Skeletal muscle tissue (tissue), 4 donors: ENCODE measurements around the gene CRY1. TPM values are rescaled to one million over a fixed set of nuclear protein-coding genes. Genes with fewer than 3 reads are reported as not detected.

Source experiments
- H3K27ac ChIP-seq: one replicate; pipeline ENCODE4 v1.7.0; 2013; ENCODE audit warnings: mild to moderate bottlenecking, low read depth, low read length, inconsistent platforms
- H3K27me3 ChIP-seq, 3 donors: one replicate each; pipeline ENCODE4 v1.7.0; 2013; ENCODE audit warnings: low read length in 3 of 3; ENCODE audit not compliant: control insufficient read depth in 3 of 3, insufficient read depth in 3 of 3
- H3K36me3 ChIP-seq, 3 donors: one replicate each; pipeline ENCODE4 v1.7.0; 2013; ENCODE audit warnings: low read length in 3 of 3; ENCODE audit not compliant: control insufficient read depth in 3 of 3, insufficient read depth in 3 of 3
- H3K4me1 ChIP-seq, 3 donors: one replicate each; pipeline ENCODE4 v1.7.0; 2013; ENCODE audit warnings: low read length in 3 of 3, mild to moderate bottlenecking in 3 of 3; ENCODE audit not compliant: control insufficient read depth in 3 of 3, insufficient read depth in 3 of 3
- H3K4me3 ChIP-seq, 3 donors: one replicate each; pipeline ENCODE4 v1.7.0; 2013; ENCODE audit warnings: low read length in 3 of 3
- H3K9ac ChIP-seq, 3 donors: one replicate each; pipeline ENCODE4 v1.7.0; 2013; ENCODE audit warnings: low read length in 3 of 3, mild to moderate bottlenecking in 3 of 3, moderate library complexity in 2 of 3, low read depth in 1 of 3
- H3K9me3 ChIP-seq, 3 donors: one replicate each; pipeline ENCODE4 v1.7.0; 2013; ENCODE audit warnings: low read length in 3 of 3; ENCODE audit not compliant: control insufficient read depth in 3 of 3
- total RNA-seq: library from RNA; depleted of rRNA; stranded (reverse); fragments of >200 nt; gene quantifications from one replicate; pipeline ENCODE4 v1.2.3, GENCODE V29; 2014
- donor health status: Osteomylitis.

CRY1 gene
- total RNA-seq, 1 donor from 2014 or later: 24.0 TPM

DNA sequence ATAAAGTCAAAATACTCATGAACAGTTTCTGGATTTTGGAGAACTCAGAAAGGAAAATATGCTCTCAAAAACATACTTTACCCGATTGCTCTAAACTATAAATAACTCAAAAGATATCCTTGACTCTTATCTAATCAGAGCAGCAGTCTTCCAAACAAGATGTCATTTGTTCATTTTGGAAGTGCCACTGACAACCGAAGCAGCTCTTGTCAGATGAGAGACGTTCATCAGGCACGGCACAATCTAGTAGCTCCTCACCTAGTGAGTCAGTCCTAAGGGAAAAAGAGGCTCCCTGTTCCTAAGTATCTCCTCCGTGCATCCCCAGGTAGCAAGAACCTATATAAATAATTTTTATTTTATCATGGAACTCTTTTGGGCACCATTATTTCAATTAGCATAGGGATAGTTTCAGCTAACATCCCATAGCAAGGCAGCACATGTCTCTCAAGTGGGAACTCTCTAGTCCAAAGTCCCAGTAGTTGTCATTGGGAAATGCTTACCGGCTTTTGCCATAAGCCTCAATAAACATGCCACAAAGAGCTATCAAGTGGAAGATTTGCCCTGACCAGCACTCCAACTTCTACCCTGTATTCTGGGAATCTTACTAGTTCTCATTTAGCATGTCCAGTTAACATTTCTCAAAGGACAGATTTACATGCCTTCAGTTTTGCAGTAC is 151.7 kb downstream of the CRY1 start:
- Histone ChIP-seq H3K4me3 (no peak overlapping the region), H3K9me3 (no peaks in the 10 kb centered on the region), H3K27ac (no peak overlapping the region), H3K27me3 (no peaks in the 10 kb centered on the region), H3K9ac (no peak overlapping the region), H3K4me1 (no peaks in the 10 kb centered on the region), H3K36me3 (no peaks in the 10 kb centered on the region)

Other genes starting within 250 kb of the CRY1 start
- gene TMEM263, start 137.6 kb downstream of the CRY1 start, total RNA-seq: 42.3 TPM
- gene MTERF2, start 106.4 kb downstream of the CRY1 start, total RNA-seq: 9.9 TPM